OCI-LY1 (cell line): ENCODE data around the gene LMF1.

Experiments
- EZH2 ChIP-seq: fragments of 200-600 bp; sonication (generic), shearing (Covaris generic); IDR thresholded peaks from 2 replicates; pipeline ENCODE4 v1.8.0; 2017; ENCODE audit warnings: borderline replicate concordance, mixed run types, mild to moderate bottlenecking, antibody characterized with exemption, low read length, moderate library complexity, mixed read lengths
- TF ChIP-seq, protein P1 (sequence below): fragments of 200-600 bp; sonication (generic), shearing (Covaris generic); IDR thresholded peaks from 2 replicates; pipeline ENCODE4 v1.5.1; 2017; ENCODE audit warnings: mild to moderate bottlenecking, antibody characterized with exemption, low read length, moderate library complexity, mixed read lengths

DNA sequence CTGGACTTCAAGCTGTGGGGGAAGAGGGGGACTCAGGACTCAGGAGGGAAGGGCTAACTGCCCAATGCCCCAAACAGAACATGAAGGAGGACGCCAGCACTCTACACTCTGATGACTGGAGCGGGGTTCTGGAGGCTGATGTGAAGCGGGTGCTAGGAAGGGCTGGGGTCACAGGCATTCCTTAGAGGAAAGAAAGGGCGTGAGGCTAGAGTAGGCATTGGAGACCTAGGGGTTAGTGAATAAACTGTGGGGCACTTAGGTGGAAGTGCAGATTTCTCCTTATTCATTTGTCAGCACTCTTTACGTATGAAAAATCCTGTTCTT lies 760 bp upstream of the LMF1 start:
- TF ChIP-seq, protein P1, sequence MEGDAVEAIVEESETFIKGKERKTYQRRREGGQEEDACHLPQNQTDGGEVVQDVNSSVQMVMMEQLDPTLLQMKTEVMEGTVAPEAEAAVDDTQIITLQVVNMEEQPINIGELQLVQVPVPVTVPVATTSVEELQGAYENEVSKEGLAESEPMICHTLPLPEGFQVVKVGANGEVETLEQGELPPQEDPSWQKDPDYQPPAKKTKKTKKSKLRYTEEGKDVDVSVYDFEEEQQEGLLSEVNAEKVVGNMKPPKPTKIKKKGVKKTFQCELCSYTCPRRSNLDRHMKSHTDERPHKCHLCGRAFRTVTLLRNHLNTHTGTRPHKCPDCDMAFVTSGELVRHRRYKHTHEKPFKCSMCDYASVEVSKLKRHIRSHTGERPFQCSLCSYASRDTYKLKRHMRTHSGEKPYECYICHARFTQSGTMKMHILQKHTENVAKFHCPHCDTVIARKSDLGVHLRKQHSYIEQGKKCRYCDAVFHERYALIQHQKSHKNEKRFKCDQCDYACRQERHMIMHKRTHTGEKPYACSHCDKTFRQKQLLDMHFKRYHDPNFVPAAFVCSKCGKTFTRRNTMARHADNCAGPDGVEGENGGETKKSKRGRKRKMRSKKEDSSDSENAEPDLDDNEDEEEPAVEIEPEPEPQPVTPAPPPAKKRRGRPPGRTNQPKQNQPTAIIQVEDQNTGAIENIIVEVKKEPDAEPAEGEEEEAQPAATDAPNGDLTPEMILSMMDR, result no peak
- TF ChIP-seq EZH2, result no peak
